Mucosa of descending colon (tissue), 3 donors: ENCODE results near the gene MYO18B. TPM values are rescaled to one million over a fixed set of nuclear protein-coding genes. Genes with fewer than 3 reads are reported as not detected.

Experiments
- ATAC-seq: fragments of 200-7000 bp; cut with Tn5 transposase; one replicate; pipeline ENCODE4 v1.9.1; 2020; ENCODE audit warnings: mild to moderate bottlenecking, moderate library complexity
- DNase-seq, 3 donors: peaks; one replicate each; pipeline ENCODE4 v3.0.0-alpha.2; 2020
- H3K36me3 ChIP-seq: fragments of 200-600 bp; one replicate; pipeline ENCODE4 v1.8.0; 2021; ENCODE audit warnings: low read depth, mild to moderate bottlenecking
- H3K4me1 ChIP-seq: fragments of 200-600 bp; one replicate; pipeline ENCODE4 v1.8.0; 2021; ENCODE audit warnings: low read depth, mild to moderate bottlenecking
- H3K4me3 ChIP-seq: fragments of 200-600 bp; one replicate; pipeline ENCODE4 v1.8.0; 2021; ENCODE audit warnings: mild to moderate bottlenecking
- H3K9me3 ChIP-seq: fragments of 200-600 bp; one replicate; pipeline ENCODE4 v1.8.0; 2021; ENCODE audit warnings: mild to moderate bottlenecking
- intact Hi-C, 2 donors: fragments of 100-400 bp; cut with DNase I in 1 of 2; cut with micrococcal nuclease in 1 of 2; formaldehyde crosslinking; loops; one replicate each; pipeline versions ENCODE4 v1.11.0 to v1.11.1; 2022; cut with DNase I, micrococcal nuclease
- total RNA-seq, 3 donors: library from RNA; stranded (reverse); fragmentation: NEBNext Ultra II Directional in 2 of 3; extraction: Animal tissue kit (Norgen Biotek cat#: 25700) in 2 of 3; gene quantifications; one replicate each; pipeline versions ENCODE4 v1.2.1 to v1.2.4, GENCODE V29; 2021 to 2023
- TF ChIP-seq, protein P1 (sequence below): fragments of 200-600 bp; IDR thresholded peaks from one replicate; pipeline ENCODE4 v1.8.0; 2022; ENCODE audit warnings: antibody characterized with exemption, mild to moderate bottlenecking
- donor health status: DM: no; HTN: no; CAD: no; lungs with moderate emphysema.
- donor health status: DM: no; HTN: no; CAD: no.
- donor health status: DM: no; HTN: yes; CAD: no.

MYO18B gene
- total RNA-seq, 3 donors from 2014 or later: 0.03 to 0.17 (median 0.12) TPM

GRCh38 chr22:25695146-25695545 is 46.8 kb upstream of the MYO18B start:
- intact Hi-C loops: no loop called here
- Histone ChIP-seq H3K36me3 (no peaks in the 10 kb centered on the region), H3K9me3 (no peaks in the 10 kb centered on the region), H3K4me3 (no peak overlapping the region), H3K4me1 (no peaks in the 10 kb centered on the region)
- DNase-seq (no peak), ATAC-seq (no peak)
- TF ChIP-seq, protein P1, sequence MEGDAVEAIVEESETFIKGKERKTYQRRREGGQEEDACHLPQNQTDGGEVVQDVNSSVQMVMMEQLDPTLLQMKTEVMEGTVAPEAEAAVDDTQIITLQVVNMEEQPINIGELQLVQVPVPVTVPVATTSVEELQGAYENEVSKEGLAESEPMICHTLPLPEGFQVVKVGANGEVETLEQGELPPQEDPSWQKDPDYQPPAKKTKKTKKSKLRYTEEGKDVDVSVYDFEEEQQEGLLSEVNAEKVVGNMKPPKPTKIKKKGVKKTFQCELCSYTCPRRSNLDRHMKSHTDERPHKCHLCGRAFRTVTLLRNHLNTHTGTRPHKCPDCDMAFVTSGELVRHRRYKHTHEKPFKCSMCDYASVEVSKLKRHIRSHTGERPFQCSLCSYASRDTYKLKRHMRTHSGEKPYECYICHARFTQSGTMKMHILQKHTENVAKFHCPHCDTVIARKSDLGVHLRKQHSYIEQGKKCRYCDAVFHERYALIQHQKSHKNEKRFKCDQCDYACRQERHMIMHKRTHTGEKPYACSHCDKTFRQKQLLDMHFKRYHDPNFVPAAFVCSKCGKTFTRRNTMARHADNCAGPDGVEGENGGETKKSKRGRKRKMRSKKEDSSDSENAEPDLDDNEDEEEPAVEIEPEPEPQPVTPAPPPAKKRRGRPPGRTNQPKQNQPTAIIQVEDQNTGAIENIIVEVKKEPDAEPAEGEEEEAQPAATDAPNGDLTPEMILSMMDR: no peak

DNA sequence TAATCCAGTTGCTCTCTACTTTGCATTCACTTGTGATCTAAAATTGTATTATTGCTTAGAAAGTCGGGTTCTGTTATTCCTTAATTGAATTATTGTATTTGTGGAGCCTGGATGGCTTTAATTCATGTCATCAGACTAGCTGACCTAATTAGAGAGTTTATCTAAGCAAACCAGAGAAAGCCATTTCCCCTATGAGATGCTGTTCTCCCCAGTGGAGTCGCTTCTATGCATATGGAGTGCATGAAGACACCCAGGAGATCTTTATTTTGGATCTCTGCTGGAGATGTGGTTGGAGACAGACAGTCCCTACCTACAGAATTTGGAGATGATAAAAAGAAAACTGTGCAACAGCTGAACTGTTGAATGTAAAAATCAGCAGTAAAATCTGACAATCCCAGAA is 45.2 kb upstream of the MYO18B start:
- DNase-seq (no peak), ATAC-seq (no peak)
- Histone ChIP-seq H3K4me1 (no peaks in the 10 kb centered on the region), H3K9me3 (no peaks in the 10 kb centered on the region), H3K4me3 (no peak overlapping the region), H3K36me3 (no peaks in the 10 kb centered on the region)
- TF ChIP-seq, protein P1: no peak
- intact Hi-C loops: no loop called here

DNA sequence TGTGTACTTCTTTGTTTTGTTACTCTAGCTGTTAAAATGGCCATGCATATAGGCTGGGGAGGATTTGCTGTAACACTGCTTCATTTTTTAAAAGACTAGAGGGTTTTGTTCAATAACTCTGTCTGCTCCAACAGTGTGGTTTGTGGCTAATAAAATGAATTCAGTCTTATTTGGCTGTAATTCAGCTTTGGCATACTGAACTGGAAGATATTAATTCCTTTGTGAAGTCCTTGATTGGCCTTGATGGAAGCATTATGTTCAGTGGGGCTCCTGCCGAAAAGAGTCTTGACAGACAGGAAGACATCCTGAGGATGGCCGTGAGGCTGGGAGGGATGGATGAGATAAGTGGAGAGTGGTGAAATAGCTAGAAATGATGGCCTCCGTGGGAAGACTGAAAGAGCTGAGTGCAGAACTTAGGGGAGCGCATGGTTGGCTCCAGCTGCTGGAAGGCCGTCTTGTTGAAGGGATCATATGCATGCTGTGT is 44.8 kb upstream of the MYO18B start:
- H3K36me3 ChIP-seq: no peaks in the 10 kb centered on the region
- DNase-seq (no peak), ATAC-seq (no peak)
- H3K9me3 ChIP-seq: no peaks in the 10 kb centered on the region
- intact Hi-C loops: no loop called here
- TF ChIP-seq, protein P1: no peak
- H3K4me1 ChIP-seq: no peaks in the 10 kb centered on the region
- no peak overlapping the region for H3K4me3 ChIP-seq

- Histone ChIP-seq H3K4me1 (no peaks in the 10 kb centered on the region), H3K9me3 (no peaks in the 10 kb centered on the region), H3K4me3 (no peak overlapping the region), H3K36me3 (no peaks in the 10 kb centered on the region)
- DNase-seq: no peak
- TF ChIP-seq, protein P1: no peak
- no peak for ATAC-seq
- intact Hi-C loops: no loop called here
These were observed 44.0 kb upstream of the MYO18B start for GRCh38 chr22:25697978-25698377.

GRCh38 chr22:25698461-25698860 is 43.5 kb upstream of the MYO18B start:
- no peak overlapping the region for H3K4me3 ChIP-seq
- TF ChIP-seq, protein P1: no peak
- no peak for ATAC-seq
- no peaks in the 10 kb centered on the region for H3K9me3 ChIP-seq
- H3K36me3 ChIP-seq: no peaks in the 10 kb centered on the region
- DNase-seq: no peak
- intact Hi-C loops: no loop called here
- no peaks in the 10 kb centered on the region for H3K4me1 ChIP-seq

DNA sequence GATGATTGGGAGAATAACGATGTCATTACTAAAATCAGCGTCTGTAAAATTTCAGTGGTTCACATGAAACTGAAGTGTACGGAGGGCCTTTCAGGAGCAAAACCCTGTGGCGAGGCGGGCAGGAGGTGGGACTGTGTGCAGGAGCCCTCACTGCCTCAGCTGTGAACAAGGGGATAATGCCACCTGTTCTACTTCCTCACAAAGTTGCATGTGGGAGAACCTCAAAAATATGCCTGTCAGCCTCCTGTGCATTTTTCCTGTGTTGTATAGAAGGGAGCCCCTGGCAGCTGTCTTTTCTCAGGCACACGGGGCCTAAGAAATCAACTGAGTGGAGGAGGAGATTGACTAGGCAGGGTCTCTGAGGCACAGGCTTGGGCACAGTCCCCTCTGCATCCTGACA is 43.0 kb upstream of the MYO18B start:
- TF ChIP-seq, protein P1: no peak
- H3K4me1 ChIP-seq: no peaks in the 10 kb centered on the region
- DNase-seq (no peak), ATAC-seq (no peak)
- no peaks in the 10 kb centered on the region for H3K36me3 ChIP-seq
- intact Hi-C loops: no loop called here
- no peak overlapping the region for H3K4me3 ChIP-seq
- no peaks in the 10 kb centered on the region for H3K9me3 ChIP-seq
